ENCODE results near the gene SSMEM1.
"Not testable (repeated sequence)": the region's sequence is repeated elsewhere in the genome, so short reads cannot be mapped to it uniquely, and the experiment has no call there.

GRCh38 chr7:130236361-130236760 is 28.7 kb downstream of the SSMEM1 start:
- TF ChIP-seq POLR2A (IDR thresholded peaks at IDR 0.05); CTCF (IDR thresholded peaks at IDR 0.05 in 4 of 5, conservative IDR thresholded peaks at IDR 0.05 in 1 of 5): not testable (repeated sequence)

Data from gastrocnemius medialis (tissue), 4 donors.